ENCODE measurements around the gene SLC6A4.

SLC6A4 gene

GRCh38 chr17:30197416-30197815 is 38.1 kb downstream of the SLC6A4 start:
- H3K9me2 ChIP-seq (replicated peaks; ENCODE audit: control insufficient read depth, low read length), result no peaks in the 10 kb centered on the region
- TF ChIP-seq CTCF (IDR thresholded peaks at IDR 0.05; ENCODE audit: low read depth, low read length, poor library complexity, severe bottlenecking) (no peak), EZH2phosphoT487 (IDR thresholded peaks at IDR 0.05; ENCODE audit: borderline replicate concordance, low read length) (no peak)
- no peaks in the 10 kb centered on the region for H4K20me1 ChIP-seq (ENCODE audit: control insufficient read depth, insufficient read depth, low read depth, low read length)
- H3K79me2 ChIP-seq (ENCODE audit: control insufficient read depth, low read length), result no peaks in the 10 kb centered on the region
- H3K4me2 ChIP-seq (ENCODE audit: low read length), result no peak overlapping the region
- no peaks in the 10 kb centered on the region for H3F3A ChIP-seq (ENCODE audit: control insufficient read depth, insufficient read depth)
- no peak overlapping the region for H3K4me3 ChIP-seq (ENCODE audit: low read length)
- peaks cover 17% of the 10 kb centered on the region for H3K27me3 ChIP-seq (ENCODE audit: control insufficient read depth, low read length)
- H3K4me1 ChIP-seq (ENCODE audit: control insufficient read depth, low read length), result no peaks in the 10 kb centered on the region
- no peaks in the 10 kb centered on the region for H3K9me3 ChIP-seq (ENCODE audit: control insufficient read depth, insufficient read depth, low read length)
- H3K36me3 ChIP-seq (ENCODE audit: control insufficient read depth, low read length), result no peaks in the 10 kb centered on the region
- no peak overlapping the region for H3K27ac ChIP-seq (ENCODE audit: low read depth, low read length)

- no peaks in the 10 kb centered on the region for H3K9me3 ChIP-seq (ENCODE audit: control insufficient read depth, insufficient read depth, low read length)
Observed at GRCh38 chr17:30196504-30196903, 39.0 kb downstream of the SLC6A4 start.

GRCh38 chr17:30191072-30191471 is 44.4 kb downstream of the SLC6A4 start:
- H3K9me3 ChIP-seq (ENCODE audit: control insufficient read depth, insufficient read depth, low read length), result no peaks in the 10 kb centered on the region
- H3K27ac ChIP-seq (ENCODE audit: low read depth, low read length), result no peak overlapping the region
- H3K4me2 ChIP-seq (ENCODE audit: low read length), result no peak overlapping the region
- H3K36me3 ChIP-seq (ENCODE audit: control insufficient read depth, low read length), result peaks cover 9% of the 10 kb centered on the region
- no peak overlapping the region for H3K4me3 ChIP-seq (ENCODE audit: low read length)
- TF ChIP-seq CTCF (IDR thresholded peaks at IDR 0.05; ENCODE audit: low read depth, low read length, poor library complexity, severe bottlenecking) (no peak), EZH2phosphoT487 (IDR thresholded peaks at IDR 0.05; ENCODE audit: borderline replicate concordance, low read length) (no peak)
- peaks cover 11% of the 10 kb centered on the region for H3F3A ChIP-seq (ENCODE audit: control insufficient read depth, insufficient read depth)
- H4K20me1 ChIP-seq (ENCODE audit: control insufficient read depth, insufficient read depth, low read depth, low read length), result no peaks in the 10 kb centered on the region
- H3K4me1 ChIP-seq (ENCODE audit: control insufficient read depth, low read length), result no peaks in the 10 kb centered on the region
- H3K79me2 ChIP-seq (ENCODE audit: control insufficient read depth, low read length), result no peaks in the 10 kb centered on the region
- H3K27me3 ChIP-seq (ENCODE audit: control insufficient read depth, low read length), result peaks cover 19% of the 10 kb centered on the region
- H3K9me2 ChIP-seq (replicated peaks; ENCODE audit: control insufficient read depth, low read length), result no peaks in the 10 kb centered on the region

More at GRCh38 chr17:30196504-30196903, 39.0 kb downstream of the SLC6A4 start:
- Histone ChIP-seq H3K36me3 (ENCODE audit: control insufficient read depth, low read length) (no peaks in the 10 kb centered on the region), H3K27me3 (ENCODE audit: control insufficient read depth, low read length) (peaks cover 19% of the 10 kb centered on the region), H3K4me2 (ENCODE audit: low read length) (no peak overlapping the region), H3F3A (ENCODE audit: control insufficient read depth, insufficient read depth) (no peaks in the 10 kb centered on the region), H3K79me2 (ENCODE audit: control insufficient read depth, low read length) (no peaks in the 10 kb centered on the region), H3K4me3 (ENCODE audit: low read length) (no peak overlapping the region), H4K20me1 (ENCODE audit: control insufficient read depth, insufficient read depth, low read depth, low read length) (no peaks in the 10 kb centered on the region), H3K4me1 (ENCODE audit: control insufficient read depth, low read length) (no peaks in the 10 kb centered on the region), H3K9me2 (replicated peaks; ENCODE audit: control insufficient read depth, low read length) (no peaks in the 10 kb centered on the region), H3K27ac (ENCODE audit: low read depth, low read length) (no peak overlapping the region)
- no peak for TF ChIP-seq CTCF (IDR thresholded peaks at IDR 0.05; ENCODE audit: low read depth, low read length, poor library complexity, severe bottlenecking)
- no peak for TF ChIP-seq EZH2phosphoT487 (IDR thresholded peaks at IDR 0.05; ENCODE audit: borderline replicate concordance, low read length)
